GM21786 (cell line): ENCODE results near the gene CCDC175.

Source experiments
- ATAC-seq: cut with Tn5 transposase; IDR thresholded peaks from one replicate; pipeline ENCODE4 v1.9.1; 2021; ENCODE audit not compliant: unreplicated experiment

The CCDC175 gene

GRCh38 chr14:59540852-59541251 lies 35.8 kb downstream of the CCDC175 start:
- ATAC-seq, result no peak

- ATAC-seq, result no peak
Observed at GRCh38 chr14:59538936-59539335, 37.7 kb downstream of the CCDC175 start.

GRCh38 chr14:59537476-59537875 lies 39.1 kb downstream of the CCDC175 start:
- no peak for ATAC-seq

- no peak for ATAC-seq
Observed at GRCh38 chr14:59534361-59534987, 42.1 kb downstream of the CCDC175 start.

- ATAC-seq, result no peak
Observed at GRCh38 chr14:59532419-59532818, 44.2 kb downstream of the CCDC175 start.

- ATAC-seq, result no peak
Observed at GRCh38 chr14:59530349-59530748, 46.3 kb downstream of the CCDC175 start.

- ATAC-seq, result peak; percentile 58
Observed at GRCh38 chr14:59529189-59529588, 47.4 kb downstream of the CCDC175 start.

- ATAC-seq, result no peak
Observed at GRCh38 chr14:59520224-59520623, 56.4 kb downstream of the CCDC175 start.

GRCh38 chr14:59511916-59512575 lies 64.6 kb downstream of the CCDC175 start:
- ATAC-seq, result no peak

GRCh38 chr14:59510966-59511365 lies 65.6 kb downstream of the CCDC175 start:
- no peak for ATAC-seq

GRCh38 chr14:59510001-59510400 lies 66.6 kb downstream of the CCDC175 start:
- no peak for ATAC-seq

GRCh38 chr14:59509101-59509500 lies 67.5 kb downstream of the CCDC175 start:
- no peak for ATAC-seq

GRCh38 chr14:59507752-59508103 lies 68.9 kb downstream of the CCDC175 start:
- ATAC-seq, result no peak

- ATAC-seq, result peak; percentile 94
Observed at GRCh38 chr14:59507063-59507751, 69.4 kb downstream of the CCDC175 start.

- ATAC-seq, result no peak
Observed at GRCh38 chr14:59503256-59503655, 73.4 kb downstream of the CCDC175 start.

GRCh38 chr14:59500732-59501131 lies 75.9 kb downstream of the CCDC175 start:
- ATAC-seq, result no peak

GRCh38 chr14:59492384-59492783 lies 84.2 kb downstream of the CCDC175 start:
- ATAC-seq, result no peak

GRCh38 chr14:59490756-59491155 lies 85.9 kb downstream of the CCDC175 start:
- ATAC-seq, result no peak

- peak; percentile 41 for ATAC-seq
Observed at GRCh38 chr14:59484639-59485175, 91.9 kb downstream of the CCDC175 start.

- peak; percentile 81 for ATAC-seq
Observed at GRCh38 chr14:59483819-59484638, 92.6 kb downstream of the CCDC175 start, which contains the start of the genes JKAMP and L3HYPDH. Gene JKAMP (plus strand): TSS chr14:59484517. CDS start chr14:59484590, 73 bp downstream. Gene L3HYPDH (minus strand): TSS chr14:59484408. CDS start chr14:59484316, 92 bp downstream.

GRCh38 chr14:59483363-59483762 lies 93.2 kb downstream of the CCDC175 start:
- ATAC-seq, result no peak
